Astrocyte (in vitro differentiated cells and primary cell): ENCODE data around the gene PODN.

ENCODE experiments used
- EZH2 ChIP-seq: IDR thresholded peaks from 2 replicates; pipeline ENCODE4 v1.6.1; 2012; ENCODE audit warnings: mild to moderate bottlenecking, low read length, inconsistent platforms; ENCODE audit not compliant: insufficient read depth
- TF ChIP-seq, protein P1 (sequence below): IDR thresholded peaks from 2 replicates; pipeline ENCODE4 v1.5.1; 2011; ENCODE audit warnings: low read depth, mild to moderate bottlenecking, inconsistent platforms, low read length, moderate library complexity; ENCODE audit not compliant: insufficient read depth

GRCh38 chr1:53066891-53067738, 5.1 kb downstream of the PODN start:
- TF ChIP-seq, protein P1, sequence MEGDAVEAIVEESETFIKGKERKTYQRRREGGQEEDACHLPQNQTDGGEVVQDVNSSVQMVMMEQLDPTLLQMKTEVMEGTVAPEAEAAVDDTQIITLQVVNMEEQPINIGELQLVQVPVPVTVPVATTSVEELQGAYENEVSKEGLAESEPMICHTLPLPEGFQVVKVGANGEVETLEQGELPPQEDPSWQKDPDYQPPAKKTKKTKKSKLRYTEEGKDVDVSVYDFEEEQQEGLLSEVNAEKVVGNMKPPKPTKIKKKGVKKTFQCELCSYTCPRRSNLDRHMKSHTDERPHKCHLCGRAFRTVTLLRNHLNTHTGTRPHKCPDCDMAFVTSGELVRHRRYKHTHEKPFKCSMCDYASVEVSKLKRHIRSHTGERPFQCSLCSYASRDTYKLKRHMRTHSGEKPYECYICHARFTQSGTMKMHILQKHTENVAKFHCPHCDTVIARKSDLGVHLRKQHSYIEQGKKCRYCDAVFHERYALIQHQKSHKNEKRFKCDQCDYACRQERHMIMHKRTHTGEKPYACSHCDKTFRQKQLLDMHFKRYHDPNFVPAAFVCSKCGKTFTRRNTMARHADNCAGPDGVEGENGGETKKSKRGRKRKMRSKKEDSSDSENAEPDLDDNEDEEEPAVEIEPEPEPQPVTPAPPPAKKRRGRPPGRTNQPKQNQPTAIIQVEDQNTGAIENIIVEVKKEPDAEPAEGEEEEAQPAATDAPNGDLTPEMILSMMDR = no peak
- TF ChIP-seq EZH2 = no peak
